T follicular helper cell (primary cell): ENCODE data around the gene ACTN2.

Experiments used
- DNase-seq: peaks from one replicate; pipeline ENCODE4 v3.0.0-alpha.2; 2020; ENCODE audit warnings: low read depth

Gene ACTN2

GRCh38 chr1:236691348-236691747, 5.0 kb downstream of the ACTN2 start:
- no peak for DNase-seq

GRCh38 chr1:236692128-236692527, 5.8 kb downstream of the ACTN2 start:
- DNase-seq, result no peak

GRCh38 chr1:236692742-236693141, 6.4 kb downstream of the ACTN2 start:
- no peak for DNase-seq

GRCh38 chr1:236699366-236699765, 13.1 kb downstream of the ACTN2 start:
- no peak for DNase-seq

- no peak for DNase-seq
Observed at GRCh38 chr1:236700903-236701302, 14.6 kb downstream of the ACTN2 start.

GRCh38 chr1:236701782-236702181, 15.5 kb downstream of the ACTN2 start:
- no peak for DNase-seq

GRCh38 chr1:236702791-236703394, 16.6 kb downstream of the ACTN2 start:
- no peak for DNase-seq

GRCh38 chr1:236705771-236706170, 19.5 kb downstream of the ACTN2 start:
- no peak for DNase-seq

GRCh38 chr1:236706183-236706582, 19.9 kb downstream of the ACTN2 start:
- DNase-seq, result no peak

- DNase-seq, result no peak
Observed at GRCh38 chr1:236710328-236710892, 24.1 kb downstream of the ACTN2 start.

- no peak for DNase-seq
Observed at GRCh38 chr1:236716160-236716559, 29.9 kb downstream of the ACTN2 start.

- no peak for DNase-seq
Observed at GRCh38 chr1:236717811-236718210, 31.5 kb downstream of the ACTN2 start.

- no peak for DNase-seq
Observed at GRCh38 chr1:236718328-236718727, 32.0 kb downstream of the ACTN2 start.

GRCh38 chr1:236720206-236720605, 33.9 kb downstream of the ACTN2 start:
- no peak for DNase-seq

GRCh38 chr1:236720611-236721010, 34.3 kb downstream of the ACTN2 start:
- DNase-seq, result no peak

- no peak for DNase-seq
Observed at GRCh38 chr1:236724049-236724448, 37.8 kb downstream of the ACTN2 start.

- DNase-seq, result no peak
Observed at GRCh38 chr1:236724506-236724905, 38.2 kb downstream of the ACTN2 start.

- DNase-seq, result no peak
Observed at GRCh38 chr1:236725668-236726067, 39.4 kb downstream of the ACTN2 start.

GRCh38 chr1:236727521-236727920, 41.2 kb downstream of the ACTN2 start:
- no peak for DNase-seq

- no peak for DNase-seq
Observed at GRCh38 chr1:236728752-236729151, 42.5 kb downstream of the ACTN2 start.

GRCh38 chr1:236733653-236734052, 47.4 kb downstream of the ACTN2 start:
- DNase-seq, result no peak

- no peak for DNase-seq
Observed at GRCh38 chr1:236734141-236734765, 48.0 kb downstream of the ACTN2 start.

GRCh38 chr1:236736761-236737160, 50.5 kb downstream of the ACTN2 start:
- DNase-seq, result no peak

GRCh38 chr1:236741753-236742152, 55.5 kb downstream of the ACTN2 start:
- DNase-seq, result no peak
